GM19324 (cell line): ENCODE results near the gene IRF2.
A peak's percentile ranks its signal among the peaks of the same experiment; 100 is the strongest.

Source experiments
- ATAC-seq: cut with Tn5 transposase; IDR thresholded peaks from one replicate; pipeline ENCODE4 v1.9.1; 2021; ENCODE audit warnings: mild to moderate bottlenecking, moderate library complexity; ENCODE audit not compliant: unreplicated experiment, low FRiP score

IRF2 gene

GRCh38 chr4:184451726-184452125, 22.6 kb downstream of the IRF2 start:
- no peak for ATAC-seq

- no peak for ATAC-seq
Observed at GRCh38 chr4:184450743-184451535, 23.4 kb downstream of the IRF2 start.

DNA sequence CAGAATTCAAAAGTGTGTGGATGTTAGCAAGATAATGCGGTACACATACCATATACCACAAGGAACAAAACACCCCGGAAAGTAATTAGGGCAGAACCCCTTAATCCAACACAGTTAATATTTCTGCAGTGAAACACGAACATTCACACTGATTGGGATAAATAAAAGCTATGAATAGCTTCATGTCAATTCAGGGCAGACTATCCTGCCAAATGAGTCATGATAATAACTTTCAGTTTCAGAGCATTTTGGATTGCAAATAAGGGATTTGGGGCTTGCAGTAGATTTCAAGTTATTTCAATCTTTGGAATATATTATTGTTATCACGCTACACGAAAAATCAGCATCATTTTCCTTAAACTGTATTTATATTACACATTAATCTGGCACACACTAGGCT, 24.3 kb downstream of the IRF2 start:
- no peak for ATAC-seq

- ATAC-seq = no peak
Observed at GRCh38 chr4:184448821-184449220, 25.5 kb downstream of the IRF2 start.

DNA sequence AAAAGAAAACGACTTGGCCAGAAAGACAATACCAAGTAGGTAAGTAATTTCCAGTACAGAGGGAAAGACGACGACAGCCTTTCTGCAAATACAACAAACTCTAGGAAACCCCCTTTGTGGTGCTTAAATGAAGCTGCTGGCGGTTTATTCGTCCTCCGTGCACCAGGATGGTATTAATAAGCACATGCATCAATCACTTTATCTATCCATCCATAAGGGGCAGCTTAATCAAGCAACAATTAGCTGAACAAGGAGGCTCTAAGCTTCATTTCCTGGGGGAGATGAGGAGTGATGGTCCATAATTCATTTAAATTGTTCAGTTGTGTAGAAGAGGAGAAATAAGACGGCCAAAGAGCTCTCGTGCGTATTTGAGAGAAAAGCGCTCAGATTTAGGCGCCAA, 26.2 kb downstream of the IRF2 start:
- ATAC-seq = no peak

GRCh38 chr4:184447664-184448063, 26.7 kb downstream of the IRF2 start:
- ATAC-seq = no peak

- no peak for ATAC-seq
Observed at GRCh38 chr4:184446132-184446658, 28.2 kb downstream of the IRF2 start.

DNA sequence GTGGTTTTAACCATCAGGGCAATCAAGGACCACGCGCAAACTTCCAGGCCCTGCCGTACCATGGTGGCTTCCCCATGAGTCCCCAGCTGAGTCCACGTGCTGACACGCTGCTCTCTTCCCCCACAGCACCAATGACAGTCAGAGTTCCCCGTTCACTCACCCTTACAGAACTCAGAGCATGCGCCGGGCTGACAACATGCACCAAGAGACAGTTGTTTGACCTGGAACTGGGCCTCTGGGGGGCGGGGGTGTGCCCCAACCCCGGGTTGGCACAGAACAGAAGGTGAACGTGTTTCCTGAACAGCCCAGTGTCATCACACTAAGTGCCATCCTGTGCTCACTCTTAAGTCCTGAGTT, 29.4 kb downstream of the IRF2 start:
- peak; percentile 57 for ATAC-seq

DNA sequence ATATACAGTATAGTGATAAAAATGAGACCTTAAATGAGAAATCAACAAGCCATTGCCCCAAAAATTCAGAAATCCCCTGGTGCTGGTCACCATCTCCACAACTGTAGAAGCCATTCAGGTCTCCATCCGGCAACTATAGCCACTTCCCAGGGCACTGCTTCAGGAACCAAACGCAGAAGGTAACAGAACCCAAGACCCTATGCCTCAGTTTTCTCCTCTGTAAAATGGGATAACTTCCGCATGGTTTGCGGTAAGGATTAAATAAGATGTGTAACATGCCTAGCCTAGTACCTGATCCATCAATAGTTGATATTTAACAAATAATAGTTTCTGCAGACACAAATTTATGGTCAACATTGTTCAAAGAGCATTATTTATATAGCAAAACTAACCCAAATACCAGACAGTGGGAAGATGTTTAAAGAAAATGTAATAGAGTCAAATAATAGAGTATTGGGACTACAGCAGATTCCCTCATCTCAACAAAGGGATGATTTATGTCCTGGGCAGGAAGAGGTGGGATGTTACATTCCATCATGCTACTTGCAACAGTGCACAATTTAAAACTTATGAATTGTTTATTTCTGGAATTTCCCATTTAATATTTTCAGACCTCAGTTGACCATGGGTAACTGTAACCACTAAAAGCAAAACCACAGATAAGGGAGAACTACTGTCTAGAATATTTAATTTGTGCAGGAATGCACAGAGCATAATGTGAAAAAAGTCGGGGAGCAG, 30.0 kb downstream of the IRF2 start:
- ATAC-seq = no peak

GRCh38 chr4:184443318-184443717, 31.0 kb downstream of the IRF2 start:
- no peak for ATAC-seq

- ATAC-seq = no peak
Observed at GRCh38 chr4:184442314-184442635, 32.1 kb downstream of the IRF2 start.

DNA sequence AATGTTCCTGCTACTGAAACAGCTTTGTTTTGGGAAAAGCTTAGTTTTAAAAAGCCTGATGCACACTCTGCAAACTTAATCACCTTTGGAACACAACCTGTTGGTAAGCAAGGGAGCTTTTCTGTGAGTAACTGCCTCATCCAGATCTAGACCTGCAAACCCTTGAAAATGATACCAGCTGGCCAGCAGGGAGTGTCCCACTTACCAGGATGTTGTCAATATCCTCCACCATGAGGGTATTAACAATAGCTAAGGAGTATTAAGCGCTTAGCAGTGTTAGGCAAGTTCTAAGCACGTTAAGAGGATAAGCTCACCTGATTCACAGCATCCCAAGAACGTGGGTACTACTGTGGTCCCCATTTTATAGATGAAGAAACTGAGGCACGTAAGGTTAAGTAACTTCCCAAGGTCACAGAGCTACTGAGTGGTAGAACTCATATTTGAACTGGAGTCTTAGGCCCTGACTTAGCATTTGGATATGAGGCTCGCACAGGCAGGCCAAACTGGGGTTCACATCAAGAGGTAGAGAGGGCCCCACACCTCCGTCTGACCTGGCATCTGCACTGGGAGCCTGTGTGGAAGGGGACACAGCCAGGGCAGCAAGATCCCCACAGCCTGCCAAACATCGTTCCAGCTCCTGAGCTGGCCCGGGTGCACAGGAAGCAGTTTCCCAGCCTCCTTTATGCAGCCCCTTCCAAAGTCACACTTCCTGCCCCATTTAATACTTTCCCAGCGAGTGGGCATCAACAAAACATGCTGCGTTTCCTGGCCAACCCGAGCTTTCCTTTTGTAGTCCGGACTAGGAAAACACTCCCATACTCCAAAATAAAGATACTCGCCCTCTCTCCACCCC, 32.7 kb downstream of the IRF2 start:
- ATAC-seq = no peak

DNA sequence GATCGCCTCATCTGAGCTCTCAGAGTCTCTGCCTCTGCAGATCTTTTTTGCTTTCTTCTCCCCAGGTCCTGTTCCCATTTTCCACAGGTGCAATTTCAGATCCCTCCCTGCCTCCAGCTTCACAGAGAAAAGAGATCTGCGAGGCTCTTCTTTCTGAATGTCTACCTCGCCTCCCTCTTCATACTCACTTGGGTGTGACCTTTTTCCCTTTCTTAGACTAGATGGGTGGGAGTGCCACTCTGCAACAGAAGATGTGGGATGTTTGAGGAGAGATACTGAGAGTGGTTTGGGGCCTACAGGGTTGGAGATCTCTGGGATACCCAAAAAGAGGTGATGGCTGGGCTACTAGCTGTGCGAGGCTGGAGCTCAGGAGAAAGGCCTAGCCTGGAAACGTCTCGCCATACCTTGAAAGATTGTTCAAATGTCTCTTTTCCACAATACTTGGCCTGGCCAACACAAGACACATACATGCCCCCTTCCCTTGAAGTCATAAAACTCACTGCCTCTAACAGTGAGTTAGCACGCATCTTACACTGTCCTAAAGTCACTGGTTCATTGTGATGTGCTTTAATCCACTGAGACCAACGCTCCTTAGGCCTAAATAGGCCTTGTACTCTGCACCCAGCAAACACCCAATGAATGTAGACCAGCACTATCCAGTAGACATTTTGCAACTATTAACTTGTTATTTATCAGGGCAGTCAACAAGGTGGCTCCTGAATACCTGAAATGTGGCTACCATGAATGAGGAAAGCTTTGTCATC, 33.6 kb downstream of the IRF2 start:
- no peak for ATAC-seq

- ATAC-seq = no peak
Observed at GRCh38 chr4:184439856-184440594, 34.3 kb downstream of the IRF2 start.

GRCh38 chr4:184439386-184439785, 35.0 kb downstream of the IRF2 start:
- no peak for ATAC-seq

DNA sequence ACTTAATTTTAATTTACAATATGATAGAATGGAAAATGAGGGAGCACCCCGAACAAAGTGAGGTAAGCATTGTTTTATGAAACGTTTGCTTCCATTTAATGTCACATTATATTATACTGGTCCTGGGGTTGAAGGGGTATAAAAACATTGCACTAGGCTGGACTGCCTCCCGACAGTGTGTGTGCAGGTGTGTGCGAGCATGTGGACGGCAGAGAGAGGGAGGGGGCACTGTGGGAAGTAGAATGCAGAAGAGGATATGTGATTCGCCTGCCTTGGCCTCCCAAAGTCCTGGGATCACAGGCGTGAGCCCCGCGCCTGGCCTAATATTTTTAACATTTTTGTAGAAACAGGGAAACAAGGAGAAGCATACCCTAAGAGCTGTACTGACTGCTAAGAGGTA, 36.0 kb downstream of the IRF2 start:
- no peak for ATAC-seq

DNA sequence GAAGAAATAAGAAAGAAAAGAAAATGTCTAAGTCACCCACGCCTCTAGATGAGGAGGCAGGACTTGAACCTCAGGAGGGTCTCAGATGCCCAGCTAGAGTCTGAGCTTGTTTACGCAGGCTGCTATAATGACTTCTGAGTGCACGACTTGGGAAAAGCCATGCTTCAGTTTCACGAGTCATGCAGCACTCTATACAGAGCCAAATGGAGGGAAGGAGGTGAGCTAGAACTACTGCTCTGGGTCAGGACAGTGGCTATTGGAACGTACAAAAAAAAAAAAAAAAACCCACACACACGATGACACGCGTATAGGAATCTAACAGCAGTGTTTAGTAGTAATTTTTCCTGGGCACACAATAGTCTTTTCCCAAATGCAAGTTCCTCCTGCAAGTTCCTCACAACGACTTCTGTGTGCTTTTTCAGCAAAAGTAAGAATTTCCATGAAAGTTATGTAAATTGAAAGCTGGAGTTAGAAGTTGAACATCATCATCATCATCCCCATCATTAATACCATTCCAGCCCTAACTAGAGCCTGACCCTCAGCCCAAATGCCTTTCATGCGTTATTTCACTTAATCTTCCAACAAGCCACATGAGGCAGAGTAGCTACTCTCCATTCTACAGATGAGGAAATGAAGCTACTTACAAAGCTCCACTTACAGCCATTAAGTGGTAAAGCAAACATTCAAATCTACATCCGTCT, 36.6 kb downstream of the IRF2 start:
- ATAC-seq = no peak

DNA sequence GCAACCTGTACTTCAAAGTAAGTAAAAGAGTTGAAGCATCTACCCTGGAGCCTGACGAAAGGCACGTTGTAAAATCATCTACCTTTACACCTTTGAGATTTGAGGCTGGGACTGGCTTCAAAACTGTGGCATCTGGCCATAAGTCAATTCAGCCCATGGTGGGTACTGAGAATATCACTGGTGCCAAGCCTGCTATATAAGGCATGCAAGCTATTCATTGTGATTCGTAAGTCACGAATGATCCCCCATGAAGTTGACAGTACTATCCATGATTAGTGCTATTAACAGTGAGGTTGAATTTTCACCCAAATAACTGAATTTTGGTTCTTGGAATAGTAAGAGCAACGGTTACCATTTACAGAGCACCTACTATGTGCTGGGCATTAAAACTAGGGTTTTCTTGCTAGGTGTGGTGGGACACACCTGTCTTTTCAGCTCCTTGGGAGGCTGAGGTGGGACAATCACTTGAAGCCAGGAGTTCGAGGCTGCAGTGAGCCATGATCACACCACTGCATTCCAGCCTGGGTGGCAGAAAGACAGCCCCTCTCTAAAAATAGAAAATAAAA, 39.8 kb downstream of the IRF2 start:
- no peak for ATAC-seq

GRCh38 chr4:184434021-184434420, 40.3 kb downstream of the IRF2 start:
- no peak for ATAC-seq
